RWPE1 (cell line): ENCODE data around the gene PPAT.
A peak's percentile ranks its signal among the peaks of the same experiment; 100 is the strongest.

Source experiments
- CTCF ChIA-PET: fragments of 350-600 bp; sonication (Branson Sonifier 250); formaldehyde crosslinking; extraction: SDS; loops from one replicate; lab custom pipeline; 2021; lab: Yijun Ruan, JAX
- POLR2A ChIA-PET: fragments of 400-600 bp; formaldehyde crosslinking; extraction: SDS; loops from one replicate; lab custom pipeline; 2020; ENCODE audit warnings: antibody characterized with exemption; ENCODE audit not compliant: low non-redundant PET; lab: Yijun Ruan, JAX
- DNase-seq: peaks from one replicate; pipeline ENCODE4 v3.0.0; 2012; ENCODE audit warnings: low spot score
- H3K27ac ChIP-seq: fragments of 450-650 bp; 2 replicates; pipeline ENCODE4 v1.5.1; 2017
- TF ChIP-seq, protein P1 (sequence below): fragments of 450-650 bp; conservative IDR thresholded peaks from 2 replicates; pipeline ENCODE4 v1.5.1; 2017; ENCODE audit warnings: low read depth, mild to moderate bottlenecking

Gene PPAT

DNA sequence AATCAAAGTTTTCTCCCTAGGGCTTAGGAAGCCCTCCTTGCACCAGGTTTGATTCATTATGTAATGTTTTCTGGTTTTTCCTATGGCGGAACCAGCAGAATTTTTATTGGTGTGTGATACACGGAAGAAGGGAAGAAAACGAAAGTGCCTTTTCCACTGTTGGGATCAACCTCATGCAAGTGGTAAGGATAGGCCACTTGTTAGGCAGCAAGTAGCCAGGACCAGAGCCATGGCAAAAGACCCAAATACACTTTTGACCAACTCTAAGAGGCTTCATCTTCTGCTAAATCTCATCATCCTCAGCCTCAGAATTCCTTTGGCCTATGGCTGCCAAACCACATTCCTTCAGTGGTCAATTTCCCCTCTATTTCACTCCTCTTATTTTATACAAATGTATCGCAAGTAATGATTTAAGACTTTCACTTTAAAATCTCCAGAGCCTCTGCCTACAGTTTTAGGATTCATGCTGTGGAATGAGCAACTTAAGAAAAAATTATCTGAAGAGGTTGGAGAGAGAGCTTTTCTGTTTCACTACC, 21.2 kb downstream of the PPAT start:
- no peak for DNase-seq
- no peak overlapping the region for H3K27ac ChIP-seq
- POLR2A ChIA-PET = no interaction called here
- CTCF ChIA-PET = interaction anchor here (0.5 to 0.7 kb wide), 2 partner anchors 10 to 11 kb away, joined by 3 read pairs; no protein-coding TSS in a partner anchor
- TF ChIP-seq, protein P1, sequence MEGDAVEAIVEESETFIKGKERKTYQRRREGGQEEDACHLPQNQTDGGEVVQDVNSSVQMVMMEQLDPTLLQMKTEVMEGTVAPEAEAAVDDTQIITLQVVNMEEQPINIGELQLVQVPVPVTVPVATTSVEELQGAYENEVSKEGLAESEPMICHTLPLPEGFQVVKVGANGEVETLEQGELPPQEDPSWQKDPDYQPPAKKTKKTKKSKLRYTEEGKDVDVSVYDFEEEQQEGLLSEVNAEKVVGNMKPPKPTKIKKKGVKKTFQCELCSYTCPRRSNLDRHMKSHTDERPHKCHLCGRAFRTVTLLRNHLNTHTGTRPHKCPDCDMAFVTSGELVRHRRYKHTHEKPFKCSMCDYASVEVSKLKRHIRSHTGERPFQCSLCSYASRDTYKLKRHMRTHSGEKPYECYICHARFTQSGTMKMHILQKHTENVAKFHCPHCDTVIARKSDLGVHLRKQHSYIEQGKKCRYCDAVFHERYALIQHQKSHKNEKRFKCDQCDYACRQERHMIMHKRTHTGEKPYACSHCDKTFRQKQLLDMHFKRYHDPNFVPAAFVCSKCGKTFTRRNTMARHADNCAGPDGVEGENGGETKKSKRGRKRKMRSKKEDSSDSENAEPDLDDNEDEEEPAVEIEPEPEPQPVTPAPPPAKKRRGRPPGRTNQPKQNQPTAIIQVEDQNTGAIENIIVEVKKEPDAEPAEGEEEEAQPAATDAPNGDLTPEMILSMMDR = no peak

DNA sequence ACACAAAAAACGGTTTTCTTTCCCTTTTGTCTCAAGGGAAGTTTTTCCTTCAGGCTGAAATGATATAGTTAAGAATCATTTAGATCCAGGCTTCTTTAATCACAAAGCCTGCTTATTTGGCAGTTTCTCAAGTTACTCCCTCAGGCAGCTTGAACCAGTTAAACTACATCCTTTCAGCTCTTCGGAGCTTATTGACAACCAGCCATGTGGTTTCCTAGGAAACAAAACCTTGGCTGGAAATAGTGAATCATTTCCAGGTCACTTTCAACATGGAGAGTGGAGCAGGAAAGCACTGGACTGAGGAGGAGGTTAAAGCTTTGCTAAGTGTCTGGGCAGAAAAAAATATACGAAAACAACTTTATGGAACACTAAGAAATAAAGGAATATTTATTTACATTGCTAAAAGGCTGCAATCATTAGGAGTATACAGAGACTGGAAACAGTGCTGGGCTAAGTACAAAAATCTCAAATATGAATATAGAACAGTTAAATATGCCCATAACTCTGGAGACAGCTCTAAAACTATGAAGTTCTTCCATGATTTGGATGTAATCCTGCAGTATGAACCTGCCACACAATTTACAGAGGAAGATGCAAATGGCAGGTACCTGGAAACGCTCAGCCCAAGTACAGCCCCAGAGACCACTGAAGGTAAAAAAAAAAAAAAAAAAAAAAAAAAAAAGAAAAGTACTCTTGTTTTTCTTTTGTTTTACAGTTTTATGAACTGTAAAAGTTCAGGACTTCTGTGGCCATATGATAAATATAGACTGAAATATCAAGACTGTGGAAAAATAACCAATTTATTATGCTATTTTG, 25.0 kb downstream of the PPAT start:
- ChIA-PET POLR2A (no interaction called here), CTCF (interaction anchor here (0.6 kb wide), 1 partner anchor 30 kb away, joined by 3 read pairs; no protein-coding TSS in a partner anchor)
- peak; percentile 91 for DNase-seq
- TF ChIP-seq, protein P1 = no peak
- H3K27ac ChIP-seq = no peak overlapping the region

DNA sequence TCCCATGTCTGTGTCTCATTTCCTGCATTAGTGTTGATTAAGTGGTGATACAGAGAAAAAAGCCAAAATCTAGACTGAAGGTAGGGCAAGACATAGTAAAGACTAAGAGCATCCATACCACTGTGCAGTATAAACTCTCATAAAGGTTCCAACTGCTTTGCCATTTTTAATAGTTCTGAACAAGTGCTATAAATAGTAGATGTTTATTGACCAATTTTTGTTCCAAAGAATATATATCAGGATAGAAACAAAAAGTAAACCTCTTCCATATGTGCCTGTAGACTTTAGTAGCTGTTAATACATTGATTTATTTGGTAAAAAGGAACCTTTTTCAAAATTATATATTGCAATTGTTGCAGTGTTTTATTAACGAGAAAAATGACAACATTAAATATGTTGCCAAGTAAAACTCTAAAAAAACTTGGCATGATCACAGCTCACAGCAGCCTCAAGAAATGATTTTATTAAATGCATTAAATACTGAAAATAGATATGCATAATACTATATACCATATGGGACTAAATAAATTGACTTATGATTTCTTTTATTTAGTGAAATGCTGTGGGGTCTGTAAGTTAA, 25.8 kb downstream of the PPAT start:
- TF ChIP-seq, protein P1 = no peak
- ChIA-PET POLR2A (no interaction called here), CTCF (no interaction called here)
- no peak overlapping the region for H3K27ac ChIP-seq
- DNase-seq = no peak

DNA sequence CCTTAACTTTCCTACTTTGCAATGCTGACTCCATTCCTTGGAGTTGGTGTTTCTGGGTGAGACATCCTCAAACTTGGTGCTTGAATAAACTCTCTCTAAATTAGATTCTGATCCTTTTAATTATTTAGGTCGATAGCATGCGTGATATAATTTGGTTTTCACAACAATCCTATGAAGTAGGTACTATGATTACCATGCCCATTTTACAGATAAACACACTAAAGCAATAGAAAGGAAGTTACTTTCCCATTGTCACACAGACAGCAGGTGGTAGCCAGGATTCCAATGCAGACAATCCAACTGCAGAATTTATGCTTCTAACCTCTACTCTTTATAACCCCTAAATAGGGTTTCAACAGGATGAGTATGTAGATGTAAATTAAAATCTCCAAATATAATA, 26.4 kb downstream of the PPAT start:
- ChIA-PET CTCF (no interaction called here), POLR2A (interaction anchor here (0.7 kb wide), 1 partner anchor 85 kb away, joined by 7 read pairs; no protein-coding TSS in a partner anchor)
- TF ChIP-seq, protein P1 = no peak
- DNase-seq = no peak
- no peak overlapping the region for H3K27ac ChIP-seq

DNA sequence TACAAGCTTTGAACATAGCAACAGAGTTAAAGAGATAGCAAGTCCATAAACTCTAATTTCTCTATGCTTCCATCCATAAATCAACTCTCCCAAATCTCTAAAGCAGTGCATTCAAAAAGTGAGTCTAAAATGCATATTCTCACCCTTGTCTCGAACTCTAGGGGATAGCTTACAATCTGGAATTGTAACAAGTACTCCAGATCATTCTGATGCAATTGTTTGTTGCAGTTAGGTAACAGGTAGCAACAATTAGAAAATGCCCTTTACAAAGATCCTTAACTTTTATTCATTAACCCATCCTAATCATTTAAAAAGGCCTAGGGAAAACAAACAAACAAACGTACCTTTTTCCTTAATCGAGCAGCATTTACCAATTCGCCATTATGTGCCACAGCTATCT, 29.3 kb downstream of the PPAT start:
- CTCF ChIA-PET = no interaction called here
- no peak for DNase-seq
- POLR2A ChIA-PET = no interaction called here
- TF ChIP-seq, protein P1 = no peak
- no peak overlapping the region for H3K27ac ChIP-seq

DNA sequence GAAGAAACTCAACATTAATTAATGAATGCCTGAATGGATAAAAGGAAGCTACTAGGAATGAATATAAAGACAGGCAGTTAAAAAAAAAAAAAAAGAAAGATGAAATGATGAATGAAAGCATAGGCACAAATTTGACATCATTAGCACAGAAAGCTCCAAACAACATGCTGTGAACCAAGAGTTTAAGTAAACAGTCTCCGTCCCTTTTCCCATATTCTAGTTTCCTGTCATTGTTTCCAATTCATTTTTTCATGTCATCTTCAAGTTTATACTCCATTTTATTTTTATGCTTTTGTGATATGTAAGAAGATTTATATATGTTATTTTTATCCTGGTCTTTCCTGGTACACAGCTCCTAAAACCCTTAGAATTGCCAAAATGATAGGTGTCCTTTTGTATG, 30.4 kb downstream of the PPAT start:
- CTCF ChIA-PET = interaction anchor here (0.5 to 0.9 kb wide), 4 partner anchors 9 to 723 kb away, joined by 3 to 4 read pairs (median 3); no protein-coding TSS in a partner anchor
- DNase-seq = no peak

More for the DNA sequence above, 30.4 kb downstream of the PPAT start:
- H3K27ac ChIP-seq = no peak overlapping the region
- POLR2A ChIA-PET = interaction anchor here (0.6 kb wide), 1 partner anchor 126 kb away, joined by 3 read pairs; a partner anchor contains a TSS
- TF ChIP-seq, protein P1 = no peak
